HCT116 (cell line): ENCODE data around the gene CNKSR3. TPM values are rescaled to one million over a fixed set of nuclear protein-coding genes. Genes with fewer than 3 reads are reported as not detected.

Source experiments
- ATAC-seq: fragments of 200-7000 bp; cut with Tn5 transposase; 2 replicates; pipeline ENCODE4 v1.9.1; 2020; ENCODE audit warnings: mild to moderate bottlenecking, moderate library complexity
- BruUV-seq: library from RNA; stranded (reverse); fragments of 400-500 nt; replicated peaks from 2 replicates; lab custom pipeline; 2021; lab: Mats Ljungman, UMichigan
- CTCF ChIA-PET: fragments of 300-600 bp; sonication (Branson Sonifier 250); formaldehyde crosslinking; loops from one replicate; lab custom pipeline; 2021; ENCODE audit warnings: antibody characterized with exemption; lab: Charles Lee
- POLR2A ChIA-PET: fragments of 300-600, 350-600 bp; sonication (Branson Sonifier 250); formaldehyde crosslinking; loops from one replicate; lab custom pipeline; 2021; ENCODE audit warnings: antibody characterized with exemption; lab: Charles Lee
- RAD21 ChIA-PET, 2 experiments: fragments of 300-600 bp; sonication (Branson Sonifier 250); formaldehyde crosslinking; loops; one replicate each; lab custom pipeline; 2023; ENCODE audit warnings: low total read pairs in 2 of 2; ENCODE audit not compliant: uncharacterized antibody in 2 of 2, unreplicated experiment in 2 of 2, low non-redundant PET in 1 of 2; lab: Charles Lee
- DNase-seq: peaks from one replicate; pipeline ENCODE4 v3.0.0-alpha.2; 2010; ENCODE audit warnings: low read depth, low spot score
- H2AFZ ChIP-seq: fragments of 200-600 bp; shearing (Covaris generic), sonication (generic); 2 replicates; pipeline ENCODE4 v1.6.1; 2017; ENCODE audit warnings: low read depth, mixed run types, mixed read lengths, antibody characterized with exemption, low read length; ENCODE audit not compliant: poor library complexity, severe bottlenecking
- H3K27ac ChIP-seq: 2 replicates; pipeline ENCODE4 v1.5.1; 2012; ENCODE audit warnings: low read depth, low read length
- H3K27me3 ChIP-seq: fragments of 200-600 bp; sonication (generic); 2 replicates; pipeline ENCODE4 v1.6.1; 2016; ENCODE audit warnings: mixed run types, low read length, mixed read lengths; ENCODE audit not compliant: insufficient read depth
- H3K36me3 ChIP-seq, 2 experiments: fragments of 200-500 bp in 1 of 2; fragments of 200-600 bp in 1 of 2; sonication (Bioruptor generic) in 1 of 2; sonication (generic) in 1 of 2; 2 replicates each; pipeline versions ENCODE4 v1.5.1 to v1.6.1; 2014 to 2016; ENCODE audit warnings: low read length in 2 of 2, inconsistent platforms in 1 of 2, mixed read lengths in 1 of 2, mixed run types in 1 of 2; ENCODE audit not compliant: insufficient read depth in 2 of 2, control insufficient read depth in 1 of 2
- H3K4me1 ChIP-seq, 2 experiments: fragments of 200-600 bp in 1 of 2; sonication (generic) in 1 of 2; 2 replicates each; pipeline versions ENCODE4 v1.5.1 to v1.6.1; 2012 to 2017; ENCODE audit warnings: low read length in 2 of 2, inconsistent platforms in 1 of 2, mild to moderate bottlenecking in 1 of 2, mixed read lengths in 1 of 2, mixed run types in 1 of 2, moderate library complexity in 1 of 2; ENCODE audit not compliant: insufficient read depth in 2 of 2, control insufficient read depth in 1 of 2
- H3K4me2 ChIP-seq: fragments of 200-600 bp; sonication (generic); 2 replicates; pipeline ENCODE4 v1.6.1; 2017; ENCODE audit warnings: mixed run types, low read length, mixed read lengths
- H3K4me3 ChIP-seq, 2 experiments: fragments of 200-600 bp in 1 of 2; sonication (generic) in 1 of 2; replicated peaks in 1 of 2; 2 replicates each; pipeline ENCODE4 v1.5.1; 2011 to 2016; ENCODE audit warnings: low read length in 2 of 2, control low read depth in 1 of 2, low read depth in 1 of 2, mild to moderate bottlenecking in 1 of 2, mixed read lengths in 1 of 2, mixed run types in 1 of 2
- H3K79me2 ChIP-seq: fragments of 200-600 bp; sonication (generic); 2 replicates; pipeline ENCODE4 v1.6.1; 2017; ENCODE audit warnings: mild to moderate bottlenecking, mixed run types, low read length, moderate library complexity, mixed read lengths; ENCODE audit not compliant: insufficient read depth
- H3K9ac ChIP-seq: fragments of 200-600 bp; sonication (generic); 2 replicates; pipeline ENCODE4 v1.6.1; 2016; ENCODE audit warnings: low read length, mixed read lengths
- H3K9me2 ChIP-seq: fragments of 200-600 bp; sonication (generic), shearing (Covaris generic); 2 replicates; pipeline ENCODE4 v1.6.1; 2017; ENCODE audit warnings: mixed run types, mild to moderate bottlenecking, moderate library complexity; ENCODE audit not compliant: insufficient read depth
- H3K9me3 ChIP-seq, 2 experiments: fragments of 200-500 bp in 1 of 2; fragments of 200-600 bp in 1 of 2; sonication (Bioruptor generic) in 1 of 2; sonication (generic) in 1 of 2; 2 replicates each; pipeline ENCODE4 v1.6.1; 2014 to 2017; ENCODE audit warnings: low read length in 2 of 2, mixed read lengths in 2 of 2, inconsistent platforms in 1 of 2, low read depth in 1 of 2, mild to moderate bottlenecking in 1 of 2, mixed run types in 1 of 2, moderate library complexity in 1 of 2; ENCODE audit not compliant: control insufficient read depth in 1 of 2, insufficient read depth in 1 of 2
- H4K20me1 ChIP-seq: fragments of 200-600 bp; sonication (generic), shearing (Covaris generic); 2 replicates; pipeline ENCODE4 v1.6.1; 2017; ENCODE audit warnings: mixed run types, mild to moderate bottlenecking, moderate library complexity; ENCODE audit not compliant: insufficient read depth
- CEBPB ChIP-seq: IDR thresholded peaks from 2 replicates; pipeline ENCODE4 v1.6.1; 2012; ENCODE audit warnings: low read depth
- EGR1 ChIP-seq: IDR thresholded peaks from 2 replicates; pipeline ENCODE4 v1.6.1; 2012; ENCODE audit warnings: low read depth
- EZH2 ChIP-seq: fragments of 200-600 bp; sonication (generic); IDR thresholded peaks from 2 replicates; pipeline ENCODE4 v1.6.1; 2017; ENCODE audit warnings: antibody characterized with exemption, mixed run types
- FOSL1 ChIP-seq: IDR thresholded peaks from 2 replicates; pipeline ENCODE4 v1.6.1; 2012; ENCODE audit warnings: low read depth
- JUND ChIP-seq: IDR thresholded peaks from 2 replicates; pipeline ENCODE4 v1.6.1; 2012
- POLR2A ChIP-seq: IDR thresholded peaks from 2 replicates; pipeline ENCODE4 v1.7.0; 2011; ENCODE audit warnings: borderline replicate concordance; ENCODE audit not compliant: insufficient read depth, insufficient read length; ENCODE audit errors: extremely low read depth
- POLR2AphosphoS5 ChIP-seq: IDR thresholded peaks from 2 replicates; pipeline ENCODE4 v1.6.1; 2011; ENCODE audit warnings: mild to moderate bottlenecking, low read depth, low read length, moderate library complexity
- RAD21 ChIP-seq: IDR thresholded peaks from 2 replicates; pipeline ENCODE4 v1.6.1; 2012; ENCODE audit warnings: low read depth, mild to moderate bottlenecking
- TCF7L2 ChIP-seq: IDR thresholded peaks from 2 replicates; pipeline ENCODE4 v1.7.0; 2011; ENCODE audit warnings: borderline replicate concordance, inconsistent platforms; ENCODE audit not compliant: insufficient read depth, insufficient read length; ENCODE audit errors: extremely low read depth
- ZFX ChIP-seq: fragments of 450-650 bp; IDR thresholded peaks from 2 replicates; pipeline ENCODE4 v1.6.1; 2017
- intact Hi-C: fragments of 100-400 bp; cut with micrococcal nuclease; formaldehyde crosslinking; loops from 2 replicates; pipeline ENCODE4 v1.10.0; 2022
- total RNA-seq: library from RNA; stranded (reverse); gene quantifications from one replicate; pipeline ENCODE4 v1.2.1, GENCODE V29; 2021; ENCODE audit not compliant: unreplicated experiment
- TF ChIP-seq, protein P1 (sequence below): IDR thresholded peaks from 2 replicates; pipeline ENCODE4 v1.6.1; 2012
- TF ChIP-seq, protein P2 (sequence below), 3 experiments: fragments of 200-600 bp in 1 of 3; sonication (generic) in 1 of 3; IDR thresholded peaks in 2 of 3; conservative IDR thresholded peaks in 1 of 3; 2 replicates each; pipeline ENCODE4 v1.5.1; 2012 to 2017; ENCODE audit warnings: low read depth in 2 of 3, low read length in 2 of 3, antibody characterized with exemption in 1 of 3, borderline replicate concordance in 1 of 3, control low read depth in 1 of 3, mild to moderate bottlenecking in 1 of 3, mixed read lengths in 1 of 3, mixed run types in 1 of 3, moderate library complexity in 1 of 3; ENCODE audit not compliant: insufficient read depth in 1 of 3
- TF ChIP-seq, protein P3 (sequence below): IDR thresholded peaks from 2 replicates; pipeline ENCODE4 v1.6.1; 2012; ENCODE audit warnings: low read depth
- TF ChIP-seq, protein P4 (sequence below): IDR thresholded peaks from 2 replicates; pipeline ENCODE4 v1.6.1; 2012

Gene CNKSR3
- total RNA-seq, 1 experiment from 2014 or later: 15.4 TPM

DNA sequence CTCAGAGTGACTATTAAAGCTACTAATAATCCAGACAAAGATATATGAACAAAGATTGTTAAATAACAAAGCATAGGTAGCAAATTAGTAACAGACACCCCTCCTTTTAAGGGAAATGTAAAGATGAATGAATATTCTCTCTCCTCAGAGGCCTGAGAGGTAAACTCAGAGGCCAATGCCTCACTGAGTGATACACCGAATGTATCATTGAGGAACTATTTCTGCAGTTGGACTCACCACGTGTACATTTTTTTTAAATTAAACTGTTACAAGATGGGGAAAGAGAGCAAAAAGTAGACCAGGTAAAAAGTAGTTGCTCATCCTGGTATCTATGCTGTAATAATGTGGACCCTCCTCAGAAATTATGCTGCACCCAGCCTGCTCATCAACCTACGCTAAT lies 81.6 kb downstream of the CNKSR3 start:
- no peaks in the 10 kb centered on the region for H3K9me3 ChIP-seq
- DNase-seq (no peak), ATAC-seq (no peak)
- no peaks in the 10 kb centered on the region; the same call in 1 of the 2 replicates for H4K20me1 ChIP-seq
- H3K36me3 ChIP-seq: no peaks in the 10 kb centered on the region
- no peaks in the 10 kb centered on the region for H3K79me2 ChIP-seq
- CTCF ChIA-PET: no interaction called here
- no peaks in the 10 kb centered on the region for H3K27me3 ChIP-seq
- H3K4me3 ChIP-seq: no peak overlapping the region
- H2AFZ ChIP-seq: no peak overlapping the region
- intact Hi-C loops: no loop called here
- TF ChIP-seq, protein P1, sequence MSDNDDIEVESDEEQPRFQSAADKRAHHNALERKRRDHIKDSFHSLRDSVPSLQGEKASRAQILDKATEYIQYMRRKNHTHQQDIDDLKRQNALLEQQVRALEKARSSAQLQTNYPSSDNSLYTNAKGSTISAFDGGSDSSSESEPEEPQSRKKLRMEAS: no peak
- no peak for TF ChIP-seq TCF7L2
- no peak for TF ChIP-seq FOSL1
- no peak for TF ChIP-seq RAD21
- TF ChIP-seq, protein P2, sequence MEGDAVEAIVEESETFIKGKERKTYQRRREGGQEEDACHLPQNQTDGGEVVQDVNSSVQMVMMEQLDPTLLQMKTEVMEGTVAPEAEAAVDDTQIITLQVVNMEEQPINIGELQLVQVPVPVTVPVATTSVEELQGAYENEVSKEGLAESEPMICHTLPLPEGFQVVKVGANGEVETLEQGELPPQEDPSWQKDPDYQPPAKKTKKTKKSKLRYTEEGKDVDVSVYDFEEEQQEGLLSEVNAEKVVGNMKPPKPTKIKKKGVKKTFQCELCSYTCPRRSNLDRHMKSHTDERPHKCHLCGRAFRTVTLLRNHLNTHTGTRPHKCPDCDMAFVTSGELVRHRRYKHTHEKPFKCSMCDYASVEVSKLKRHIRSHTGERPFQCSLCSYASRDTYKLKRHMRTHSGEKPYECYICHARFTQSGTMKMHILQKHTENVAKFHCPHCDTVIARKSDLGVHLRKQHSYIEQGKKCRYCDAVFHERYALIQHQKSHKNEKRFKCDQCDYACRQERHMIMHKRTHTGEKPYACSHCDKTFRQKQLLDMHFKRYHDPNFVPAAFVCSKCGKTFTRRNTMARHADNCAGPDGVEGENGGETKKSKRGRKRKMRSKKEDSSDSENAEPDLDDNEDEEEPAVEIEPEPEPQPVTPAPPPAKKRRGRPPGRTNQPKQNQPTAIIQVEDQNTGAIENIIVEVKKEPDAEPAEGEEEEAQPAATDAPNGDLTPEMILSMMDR (IDR thresholded peaks at IDR 0.05 in 2 of 3, conservative IDR thresholded peaks at IDR 0.05 in 1 of 3; ENCODE audit: borderline replicate concordance in 1 of 3, insufficient read depth in 1 of 3, low read depth in 2 of 3, low read length in 2 of 3): no peak
- no peak for TF ChIP-seq CEBPB
- TF ChIP-seq POLR2A: no peak
- TF ChIP-seq, protein P3, sequence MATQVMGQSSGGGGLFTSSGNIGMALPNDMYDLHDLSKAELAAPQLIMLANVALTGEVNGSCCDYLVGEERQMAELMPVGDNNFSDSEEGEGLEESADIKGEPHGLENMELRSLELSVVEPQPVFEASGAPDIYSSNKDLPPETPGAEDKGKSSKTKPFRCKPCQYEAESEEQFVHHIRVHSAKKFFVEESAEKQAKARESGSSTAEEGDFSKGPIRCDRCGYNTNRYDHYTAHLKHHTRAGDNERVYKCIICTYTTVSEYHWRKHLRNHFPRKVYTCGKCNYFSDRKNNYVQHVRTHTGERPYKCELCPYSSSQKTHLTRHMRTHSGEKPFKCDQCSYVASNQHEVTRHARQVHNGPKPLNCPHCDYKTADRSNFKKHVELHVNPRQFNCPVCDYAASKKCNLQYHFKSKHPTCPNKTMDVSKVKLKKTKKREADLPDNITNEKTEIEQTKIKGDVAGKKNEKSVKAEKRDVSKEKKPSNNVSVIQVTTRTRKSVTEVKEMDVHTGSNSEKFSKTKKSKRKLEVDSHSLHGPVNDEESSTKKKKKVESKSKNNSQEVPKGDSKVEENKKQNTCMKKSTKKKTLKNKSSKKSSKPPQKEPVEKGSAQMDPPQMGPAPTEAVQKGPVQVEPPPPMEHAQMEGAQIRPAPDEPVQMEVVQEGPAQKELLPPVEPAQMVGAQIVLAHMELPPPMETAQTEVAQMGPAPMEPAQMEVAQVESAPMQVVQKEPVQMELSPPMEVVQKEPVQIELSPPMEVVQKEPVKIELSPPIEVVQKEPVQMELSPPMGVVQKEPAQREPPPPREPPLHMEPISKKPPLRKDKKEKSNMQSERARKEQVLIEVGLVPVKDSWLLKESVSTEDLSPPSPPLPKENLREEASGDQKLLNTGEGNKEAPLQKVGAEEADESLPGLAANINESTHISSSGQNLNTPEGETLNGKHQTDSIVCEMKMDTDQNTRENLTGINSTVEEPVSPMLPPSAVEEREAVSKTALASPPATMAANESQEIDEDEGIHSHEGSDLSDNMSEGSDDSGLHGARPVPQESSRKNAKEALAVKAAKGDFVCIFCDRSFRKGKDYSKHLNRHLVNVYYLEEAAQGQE: no peak
- TF ChIP-seq EZH2: no peak
- TF ChIP-seq EGR1: no peak
- no peak for TF ChIP-seq POLR2AphosphoS5
- TF ChIP-seq ZFX: no peak
- TF ChIP-seq, protein P4, sequence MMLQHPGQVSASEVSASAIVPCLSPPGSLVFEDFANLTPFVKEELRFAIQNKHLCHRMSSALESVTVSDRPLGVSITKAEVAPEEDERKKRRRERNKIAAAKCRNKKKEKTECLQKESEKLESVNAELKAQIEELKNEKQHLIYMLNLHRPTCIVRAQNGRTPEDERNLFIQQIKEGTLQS: no peak
- no peak for TF ChIP-seq JUND
- H3K27ac ChIP-seq: no peak overlapping the region
- no TSS peak for BruUV-seq
- no peaks in the 10 kb centered on the region for H3K9me2 ChIP-seq
- POLR2A ChIA-PET: no interaction called here
- H3K9ac ChIP-seq: no peak overlapping the region
- no peak overlapping the region for H3K4me2 ChIP-seq
- no peaks in the 10 kb centered on the region for H3K4me1 ChIP-seq
- RAD21 ChIA-PET: no interaction called here
